NCI-H2227 (cell line): ENCODE measurements around the gene H3-3A.

Experiments
- DNase-seq: peaks from one replicate; lab custom pipeline; 2025; ENCODE audit not compliant: unreplicated experiment; lab: John Stamatoyannopoulos, UW

The H3-3A gene

GRCh38 chr1:226062558-226063223, at the start of gene H3-3A:
Gene H3-3A (plus strand): TSS chr1:226062716. CDS start chr1:226064352, 1,636 bp downstream.
- peak; percentile 96 for DNase-seq

DNA sequence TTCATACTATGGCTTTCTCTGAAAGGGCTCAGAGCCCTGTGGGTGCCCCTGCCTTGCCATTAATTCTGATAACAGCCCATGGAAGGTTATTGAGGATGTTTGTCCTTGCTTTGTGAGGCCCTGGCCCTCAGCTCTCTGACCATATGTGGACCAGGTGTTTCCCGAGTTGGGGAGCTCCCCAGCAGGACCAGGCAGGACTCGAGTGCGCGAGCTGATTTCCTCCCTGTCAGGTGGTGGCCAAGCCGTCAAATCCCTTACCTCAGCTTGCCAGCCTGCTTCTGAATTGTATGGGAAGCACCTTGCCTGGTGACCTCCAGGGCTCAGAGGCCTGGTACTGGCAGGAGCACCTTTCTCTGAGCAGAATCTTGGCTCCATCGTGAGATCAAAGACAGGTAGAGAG, 45.4 kb upstream of the H3-3A start:
- DNase-seq: no peak

- no peak for DNase-seq
Measured at GRCh38 chr1:226019572-226019971, 42.9 kb upstream of the H3-3A start.

DNA sequence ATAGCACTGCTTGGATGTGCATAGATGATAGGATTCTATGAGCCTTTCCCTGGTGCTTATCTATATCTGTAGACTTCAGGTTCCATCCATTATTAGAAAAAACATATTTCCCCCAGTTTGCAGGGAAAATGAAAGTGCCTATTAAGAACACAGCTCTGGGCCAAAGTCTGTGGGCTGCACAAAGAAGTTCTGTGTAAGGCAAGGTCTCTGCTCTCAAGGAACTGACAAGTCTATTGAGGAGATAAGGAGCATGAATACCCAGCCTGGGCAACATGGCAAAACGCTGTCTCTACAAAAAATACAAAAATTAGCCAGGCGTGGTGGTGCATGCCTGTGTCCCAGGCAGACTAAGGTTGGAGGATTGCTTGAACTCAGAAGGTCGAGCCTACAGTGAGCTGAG, 41.1 kb upstream of the H3-3A start:
- no peak for DNase-seq

- no peak for DNase-seq
Measured at GRCh38 chr1:226021801-226022200, 40.7 kb upstream of the H3-3A start.

DNA sequence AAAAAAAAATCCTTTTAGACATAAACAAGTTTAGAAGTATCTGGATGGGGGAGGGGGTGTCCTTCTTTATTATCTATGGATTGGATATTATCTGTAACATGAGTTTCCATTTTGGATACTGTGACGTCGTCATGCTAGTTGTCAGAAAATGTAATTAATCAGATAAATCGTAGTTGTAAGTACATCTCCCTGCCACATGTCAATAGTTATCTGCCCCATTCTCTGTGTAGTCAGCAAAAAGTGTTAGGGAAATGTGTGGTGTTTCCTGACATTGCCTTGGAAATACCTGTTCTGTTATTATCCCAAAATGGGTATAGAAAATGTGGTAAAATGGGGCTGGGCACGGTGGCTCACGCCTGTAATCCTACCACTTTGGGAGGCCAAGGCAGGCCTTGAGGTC, 38.8 kb upstream of the H3-3A start:
- no peak for DNase-seq

DNA sequence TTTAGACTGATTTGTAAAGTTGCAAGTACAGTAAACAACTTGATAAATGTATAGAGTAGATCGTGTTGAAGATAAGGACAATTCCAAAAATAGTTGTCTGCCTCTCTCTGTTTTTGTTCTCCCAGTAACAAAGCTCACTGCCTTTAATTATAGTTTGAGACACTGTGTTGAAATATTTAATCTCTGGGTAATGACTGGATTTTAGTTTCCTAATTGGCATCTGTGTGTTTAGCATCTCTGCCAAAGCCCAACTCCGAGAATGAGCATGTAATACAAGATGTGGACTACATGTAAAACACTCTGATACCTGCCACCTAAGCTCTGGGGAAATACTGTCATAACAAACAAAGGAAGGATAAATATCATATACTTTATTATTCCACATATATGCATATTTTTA, 35.7 kb upstream of the H3-3A start:
- DNase-seq: no peak

DNA sequence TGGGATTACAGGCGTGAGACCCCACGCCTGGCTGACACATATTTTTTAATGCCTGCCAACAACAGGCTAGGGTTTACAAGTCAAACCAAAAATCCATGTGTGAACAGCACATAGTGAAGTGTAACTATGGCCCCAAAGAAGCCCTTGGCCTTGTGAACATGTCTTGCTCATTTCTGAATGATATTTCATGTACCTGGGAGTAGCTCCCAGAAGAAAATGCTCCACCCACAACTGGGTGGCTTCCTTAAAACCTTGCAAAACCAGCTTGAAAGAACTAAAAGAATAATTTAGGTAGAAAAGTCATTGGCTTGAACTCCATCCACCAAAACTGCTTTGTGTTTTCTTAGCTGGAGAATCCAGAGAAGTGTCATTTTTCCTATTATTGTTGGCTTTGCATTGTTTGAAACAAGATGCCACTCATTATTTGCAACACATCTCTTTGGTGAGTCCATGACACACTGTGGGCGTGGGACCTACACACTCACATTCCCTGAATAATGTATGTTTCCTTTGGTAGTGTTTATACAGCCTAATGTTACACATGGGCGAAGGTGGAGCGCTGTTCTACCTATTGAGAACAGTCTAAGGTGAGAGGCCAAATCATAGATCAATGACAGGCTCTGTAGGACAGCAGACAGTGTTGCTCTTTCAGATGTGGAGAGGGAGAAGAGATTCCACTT, 34.8 kb upstream of the H3-3A start:
- DNase-seq: no peak

DNA sequence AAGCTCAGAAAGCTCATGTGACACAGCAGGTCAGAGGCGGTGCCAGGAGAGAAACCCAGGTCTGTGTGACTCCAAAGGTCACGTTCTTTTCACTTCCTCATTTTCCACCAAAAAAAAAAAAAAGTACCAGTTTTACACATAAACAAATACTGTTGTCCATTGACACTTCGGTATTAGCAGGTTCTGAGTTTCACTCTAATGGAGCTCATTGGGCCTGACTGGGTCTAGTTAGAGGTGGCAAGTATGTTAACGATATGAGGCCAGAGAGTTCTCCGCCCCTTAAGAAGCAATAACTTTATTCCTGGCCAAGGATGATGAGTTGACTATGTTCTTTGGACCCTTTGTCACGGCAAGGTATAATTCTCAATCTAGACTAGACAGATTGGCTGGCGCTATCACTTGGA, 33.4 kb upstream of the H3-3A start:
- DNase-seq: no peak

GRCh38 chr1:226029568-226030225, 32.8 kb upstream of the H3-3A start:
- DNase-seq: no peak

DNA sequence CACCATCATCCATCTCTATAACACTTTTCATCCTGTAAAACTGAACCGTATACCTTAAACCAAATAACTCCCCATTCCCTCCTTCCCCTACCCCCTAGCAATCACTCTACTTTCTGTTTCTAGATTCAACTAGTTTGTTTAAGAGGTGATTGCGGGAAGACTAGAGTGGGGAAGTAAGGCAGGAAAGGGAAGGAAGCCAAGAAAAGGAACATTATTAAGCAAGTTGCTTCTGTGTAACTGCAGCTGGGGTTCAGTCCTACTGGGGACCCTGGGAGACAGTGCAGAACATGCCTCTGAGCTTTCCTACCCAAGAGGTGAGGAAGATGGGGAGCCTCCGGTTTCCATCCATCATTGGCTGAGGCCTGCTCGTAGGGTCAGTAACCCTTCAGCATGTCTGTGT, 28.9 kb upstream of the H3-3A start:
- no peak for DNase-seq

GRCh38 chr1:226033991-226034390, 28.5 kb upstream of the H3-3A start:
- no peak for DNase-seq

- DNase-seq: no peak
Measured at GRCh38 chr1:226034482-226034881, 28.0 kb upstream of the H3-3A start.

- DNase-seq: no peak
Measured at GRCh38 chr1:226035915-226036314, 26.6 kb upstream of the H3-3A start.

- DNase-seq: no peak
Measured at GRCh38 chr1:226038661-226039060, 23.9 kb upstream of the H3-3A start.

- no peak for DNase-seq
Measured at GRCh38 chr1:226041419-226041818, 21.1 kb upstream of the H3-3A start.

DNA sequence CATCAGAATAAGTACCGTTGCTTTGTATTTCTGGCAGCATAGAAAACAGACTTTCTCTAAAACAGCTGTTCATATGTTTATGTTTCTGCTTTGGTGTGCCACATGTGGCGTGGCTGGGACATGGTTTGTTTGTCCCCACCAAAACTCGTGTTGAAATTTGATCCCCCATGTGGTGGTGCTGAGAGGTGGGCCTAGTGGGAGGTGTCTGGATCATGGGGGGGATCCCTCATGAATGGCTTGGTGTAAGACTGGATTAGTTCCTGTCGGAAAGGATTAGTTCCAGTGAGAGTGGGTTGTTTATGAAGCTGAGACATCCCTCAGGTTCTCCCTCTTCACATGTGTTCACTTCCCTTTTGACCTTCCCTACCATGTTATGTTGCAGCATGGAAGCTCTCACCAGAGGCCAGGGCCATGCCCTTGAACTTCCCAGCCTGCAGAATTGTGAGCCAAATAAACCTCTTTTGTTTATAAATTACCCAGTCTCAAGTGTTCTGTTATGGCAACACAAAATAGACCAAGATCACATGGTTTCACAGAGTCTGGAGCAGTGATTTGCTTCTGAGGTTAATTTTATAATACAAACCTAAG, 17.9 kb upstream of the H3-3A start:
- DNase-seq: no peak

GRCh38 chr1:226046240-226046639, 16.3 kb upstream of the H3-3A start:
- DNase-seq: no peak

- no peak for DNase-seq
Measured at GRCh38 chr1:226047495-226047894, 15.0 kb upstream of the H3-3A start.

GRCh38 chr1:226048886-226049285, 13.6 kb upstream of the H3-3A start:
- DNase-seq: no peak

DNA sequence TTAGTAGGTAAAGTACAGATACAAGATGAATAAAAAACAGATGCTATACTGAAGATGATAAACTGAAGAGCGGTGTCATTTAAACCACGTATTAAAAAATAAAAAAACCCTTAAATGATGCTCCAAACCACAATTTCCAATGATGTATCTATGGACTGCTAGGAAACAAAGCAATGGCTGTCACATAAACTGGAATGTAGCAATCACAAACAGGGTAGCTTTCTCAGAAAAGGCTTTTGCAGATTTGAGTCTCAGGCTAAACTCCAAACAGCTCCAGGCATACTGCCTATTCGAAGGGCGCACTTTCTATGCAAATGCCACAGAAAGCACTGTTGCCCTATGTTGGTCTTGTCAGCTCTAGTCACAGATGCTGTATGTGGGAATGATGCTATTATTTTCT, 12.4 kb upstream of the H3-3A start:
- no peak for DNase-seq

DNA sequence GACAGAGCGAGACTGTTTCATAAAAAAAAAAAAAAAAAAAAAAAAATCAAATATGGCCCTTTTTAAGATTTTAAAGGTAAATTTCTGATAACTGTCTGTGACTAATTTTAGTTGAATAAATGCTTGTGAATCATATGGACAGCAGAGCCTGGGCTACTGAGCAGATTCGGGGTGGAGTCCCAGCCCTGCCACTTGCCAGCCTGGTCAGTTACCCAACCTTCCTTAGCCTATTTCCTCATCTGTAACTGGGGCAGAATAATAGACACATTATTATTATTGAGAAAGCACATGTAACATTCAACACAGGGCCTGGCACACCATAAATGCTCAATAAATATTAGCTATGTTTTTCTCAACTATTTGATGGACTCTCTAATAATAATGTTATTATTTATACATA, 11.2 kb upstream of the H3-3A start:
- DNase-seq: no peak
